Kidney epithelial cell (primary cell): ENCODE data around the gene SRRM4. TPM values are rescaled to one million over a fixed set of nuclear protein-coding genes. Genes with fewer than 3 reads are reported as not detected.
A peak's percentile ranks its signal among the peaks of the same experiment; 100 is the strongest.
"Not testable (repeated sequence)": the region's sequence is repeated elsewhere in the genome, so short reads cannot be mapped to it uniquely, and the experiment has no call there.

Experiments used
- DNase-seq: peaks from one replicate; pipeline ENCODE4 v3.0.0-alpha.2; 2010; ENCODE audit warnings: low read depth
- H3K27me3 ChIP-seq: 2 replicates; pipeline ENCODE4 v1.6.0; 2011; ENCODE audit warnings: low read length; ENCODE audit not compliant: control insufficient read depth, insufficient read depth
- H3K36me3 ChIP-seq: 2 replicates; pipeline ENCODE4 v1.5.1; 2011; ENCODE audit warnings: low read length; ENCODE audit not compliant: control insufficient read depth, insufficient read depth
- H3K4me3 ChIP-seq: 2 replicates; pipeline ENCODE4 v1.5.1; 2011; ENCODE audit warnings: low read depth, mild to moderate bottlenecking, control low read depth, low read length
- total RNA-seq: library from RNA; depleted of rRNA; stranded (reverse); fragments of >200 nt; gene quantifications from 2 replicates; pipeline ENCODE4 v1.2.3, GENCODE V29; 2015
- TF ChIP-seq, protein P1 (sequence below): IDR thresholded peaks from 2 replicates; pipeline ENCODE4 v1.5.1; 2011; ENCODE audit warnings: mild to moderate bottlenecking, moderate library complexity, low read length, control low read depth, inconsistent platforms; ENCODE audit not compliant: insufficient read depth, poor library complexity, severe bottlenecking

The SRRM4 gene
- total RNA-seq, 1 donor from 2014 or later, result 0.42 TPM

DNA sequence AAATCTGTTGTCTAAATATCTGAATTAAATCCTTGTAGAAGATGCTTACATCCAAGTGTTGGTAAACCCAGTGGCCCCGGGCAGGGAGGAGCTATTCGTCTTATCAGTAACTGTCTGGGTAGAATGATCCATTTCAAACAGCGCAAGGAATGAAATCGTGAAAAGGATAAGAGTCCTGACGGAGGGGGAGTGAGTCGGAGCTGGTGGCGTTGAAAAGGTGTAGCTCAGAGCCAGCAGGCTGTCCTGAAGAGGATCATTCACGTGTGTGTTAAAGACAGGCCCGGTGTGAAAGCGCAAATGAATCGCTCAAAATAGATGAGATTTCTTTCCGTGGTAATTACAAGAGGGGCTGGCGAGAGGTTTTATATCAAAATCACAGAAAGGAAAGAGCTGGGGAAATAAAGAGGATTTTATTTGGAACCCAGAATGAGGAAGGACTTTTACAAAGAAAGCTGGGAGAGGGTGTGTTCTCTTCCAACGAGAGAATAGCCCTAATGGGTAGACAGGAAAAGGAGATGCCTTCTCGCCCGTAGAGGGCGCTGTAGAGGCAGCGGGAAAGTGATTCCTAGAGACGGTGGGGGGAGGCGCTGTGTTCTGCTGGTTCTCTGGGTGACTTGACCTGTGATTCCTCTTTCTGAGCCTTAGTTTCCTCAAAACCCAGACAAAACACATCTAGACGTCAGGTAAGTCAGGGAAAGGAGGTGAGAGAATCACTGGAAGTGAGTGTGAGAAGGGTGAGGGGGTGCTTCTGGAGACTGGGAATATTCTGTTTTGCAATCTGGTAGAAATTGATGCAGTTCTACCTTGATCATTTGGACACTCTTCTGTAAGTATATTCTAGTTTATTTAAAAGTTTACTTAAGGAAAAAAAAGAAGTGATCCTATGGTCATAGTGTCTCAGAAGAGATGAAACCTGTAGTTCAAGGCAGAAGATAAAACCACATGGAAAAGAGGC is 39.3 kb downstream of the SRRM4 start:
- no peak for DNase-seq
- TF ChIP-seq, protein P1, sequence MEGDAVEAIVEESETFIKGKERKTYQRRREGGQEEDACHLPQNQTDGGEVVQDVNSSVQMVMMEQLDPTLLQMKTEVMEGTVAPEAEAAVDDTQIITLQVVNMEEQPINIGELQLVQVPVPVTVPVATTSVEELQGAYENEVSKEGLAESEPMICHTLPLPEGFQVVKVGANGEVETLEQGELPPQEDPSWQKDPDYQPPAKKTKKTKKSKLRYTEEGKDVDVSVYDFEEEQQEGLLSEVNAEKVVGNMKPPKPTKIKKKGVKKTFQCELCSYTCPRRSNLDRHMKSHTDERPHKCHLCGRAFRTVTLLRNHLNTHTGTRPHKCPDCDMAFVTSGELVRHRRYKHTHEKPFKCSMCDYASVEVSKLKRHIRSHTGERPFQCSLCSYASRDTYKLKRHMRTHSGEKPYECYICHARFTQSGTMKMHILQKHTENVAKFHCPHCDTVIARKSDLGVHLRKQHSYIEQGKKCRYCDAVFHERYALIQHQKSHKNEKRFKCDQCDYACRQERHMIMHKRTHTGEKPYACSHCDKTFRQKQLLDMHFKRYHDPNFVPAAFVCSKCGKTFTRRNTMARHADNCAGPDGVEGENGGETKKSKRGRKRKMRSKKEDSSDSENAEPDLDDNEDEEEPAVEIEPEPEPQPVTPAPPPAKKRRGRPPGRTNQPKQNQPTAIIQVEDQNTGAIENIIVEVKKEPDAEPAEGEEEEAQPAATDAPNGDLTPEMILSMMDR, result peak; percentile 19
- H3K36me3 ChIP-seq, result no peaks in the 10 kb centered on the region
- no peak overlapping the region for H3K4me3 ChIP-seq
- H3K27me3 ChIP-seq, result no peaks in the 10 kb centered on the region

DNA sequence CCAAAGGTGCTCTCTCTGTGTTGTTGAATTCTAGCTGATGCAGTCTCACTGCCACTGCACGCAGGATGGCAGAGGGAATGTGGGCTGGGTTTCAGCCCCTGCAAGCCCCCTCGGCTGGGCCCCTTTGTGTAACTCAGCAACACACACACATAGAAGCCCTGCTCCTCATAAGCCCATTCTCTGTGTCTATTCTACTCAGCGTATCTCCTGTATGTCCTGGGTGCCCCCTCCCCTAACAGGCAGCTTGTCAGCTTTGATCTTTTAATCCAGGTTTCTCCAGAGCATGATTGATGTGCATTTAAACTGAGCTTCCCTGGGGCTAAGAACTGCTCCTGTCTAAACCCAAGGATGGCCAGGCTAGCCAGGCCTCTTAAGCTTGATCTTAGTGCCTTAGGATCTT is 43.0 kb downstream of the SRRM4 start:
- Histone ChIP-seq H3K4me3 (no peak overlapping the region), H3K36me3 (no peaks in the 10 kb centered on the region), H3K27me3 (no peaks in the 10 kb centered on the region)
- no peak for DNase-seq
- TF ChIP-seq, protein P1, result no peak

DNA sequence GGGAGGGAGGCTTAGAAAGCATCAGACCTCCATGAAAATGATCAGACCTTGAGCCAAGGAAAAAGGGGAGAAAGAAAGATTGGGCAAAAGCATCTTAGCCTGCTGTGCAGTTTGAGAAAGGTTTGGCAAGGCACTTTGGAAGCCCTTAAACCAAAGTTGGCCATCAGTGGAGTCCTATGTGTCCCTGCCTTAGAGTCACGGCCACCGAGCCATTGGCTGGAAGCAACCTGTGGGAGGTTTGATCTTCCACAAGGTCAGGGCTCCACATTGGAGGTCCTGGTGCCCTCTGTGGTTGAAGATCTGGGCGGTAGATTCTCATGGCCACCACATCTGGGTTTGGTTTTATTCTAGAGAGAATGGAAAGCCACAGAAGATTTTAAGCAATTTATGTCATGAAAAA is 44.4 kb downstream of the SRRM4 start:
- TF ChIP-seq, protein P1, result no peak
- Histone ChIP-seq H3K4me3 (no peak overlapping the region), H3K36me3 (no peaks in the 10 kb centered on the region), H3K27me3 (no peaks in the 10 kb centered on the region)
- no peak for DNase-seq

DNA sequence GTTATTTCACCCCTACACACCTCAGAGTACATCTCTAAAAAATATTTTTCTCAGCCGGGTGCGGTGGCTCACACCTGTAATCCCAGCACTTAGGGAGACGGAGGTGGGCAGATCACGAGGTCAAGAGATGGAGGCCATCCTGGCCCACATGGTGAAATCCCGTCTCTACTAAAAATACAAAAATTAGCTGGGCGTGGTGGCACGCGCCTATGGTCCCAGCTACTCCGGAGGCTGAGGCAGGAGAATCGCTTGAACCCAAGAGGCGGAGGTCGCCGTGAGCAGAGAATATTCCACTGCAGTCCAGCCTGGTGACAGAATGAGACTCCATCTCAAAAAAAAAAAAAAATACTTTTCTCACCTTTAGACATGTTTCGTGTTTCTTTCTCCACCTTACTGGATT is 52.0 kb downstream of the SRRM4 start:
- not testable (repeated sequence) for H3K36me3 ChIP-seq, H3K27me3 ChIP-seq, DNase-seq, H3K4me3 ChIP-seq

DNA sequence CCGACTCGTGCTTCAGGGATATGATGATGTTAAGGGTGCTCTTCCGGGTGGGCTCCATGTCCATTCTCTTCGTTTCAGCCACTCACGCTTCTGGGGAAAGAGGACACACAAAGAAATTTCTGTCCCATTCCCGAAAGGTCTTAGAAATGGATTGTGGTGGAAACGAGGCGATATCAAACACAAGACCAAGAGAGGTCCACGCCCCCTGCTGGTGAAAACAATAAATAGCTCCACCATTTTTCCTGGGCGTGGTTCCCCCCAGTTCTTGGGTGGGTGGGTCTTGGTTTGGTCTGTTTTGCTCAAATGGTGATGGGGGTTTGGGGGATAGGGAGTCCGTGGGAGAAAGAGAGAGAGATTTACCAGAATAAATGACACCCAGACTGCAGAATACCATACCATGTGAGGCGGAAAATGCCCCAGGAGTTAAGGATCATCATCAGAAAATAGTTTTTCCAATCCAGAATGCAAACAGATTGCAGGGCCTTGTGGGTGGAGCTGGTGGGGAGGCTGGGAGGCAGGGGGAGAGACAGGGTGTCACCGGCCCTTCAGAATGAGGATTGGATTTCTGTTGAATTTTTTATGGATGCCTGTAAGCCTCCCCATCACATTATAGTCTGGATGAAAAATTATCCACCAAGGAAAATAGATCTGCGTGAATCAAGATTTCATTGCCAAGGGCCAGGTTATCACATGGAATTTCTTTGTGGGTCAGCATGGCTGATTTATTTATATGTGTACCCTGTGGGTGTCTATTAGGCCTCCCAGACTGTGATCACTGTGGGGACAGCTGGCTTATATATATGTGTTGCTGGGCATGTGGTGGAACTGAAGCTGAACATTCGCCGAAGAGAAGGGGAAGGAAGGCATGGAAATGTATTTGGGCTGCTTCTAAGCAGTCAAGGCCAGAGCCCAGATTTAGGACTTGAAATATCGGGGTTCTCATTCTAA is 55.8 kb downstream of the SRRM4 start:
- Histone ChIP-seq H3K4me3 (no peak overlapping the region), H3K36me3 (no peaks in the 10 kb centered on the region), H3K27me3 (no peaks in the 10 kb centered on the region)
- TF ChIP-seq, protein P1, result peak; percentile 27
- no peak for DNase-seq

DNA sequence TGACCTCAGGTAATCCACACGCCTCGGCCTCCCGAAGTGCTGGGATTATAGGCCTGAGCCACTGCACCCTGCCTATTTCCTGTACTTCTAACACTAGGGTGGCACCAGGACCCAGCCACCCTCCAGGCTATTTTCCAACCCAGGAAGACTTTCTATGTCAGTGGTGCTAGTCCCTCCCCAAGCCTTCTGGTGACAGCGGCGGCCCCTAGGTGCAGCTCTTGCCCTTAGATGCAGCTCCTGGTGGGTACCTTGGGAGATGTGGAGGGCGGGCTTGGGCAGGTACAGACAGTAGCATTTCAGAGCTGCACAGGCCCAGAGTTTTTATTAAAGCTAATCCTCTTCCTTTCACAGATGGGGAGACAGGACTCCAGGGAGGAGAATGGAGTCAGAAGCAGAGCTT is 62.8 kb downstream of the SRRM4 start:
- no peak for DNase-seq
- no peaks in the 10 kb centered on the region for H3K27me3 ChIP-seq
- no peak overlapping the region for H3K4me3 ChIP-seq
- TF ChIP-seq, protein P1, result no peak
- no peaks in the 10 kb centered on the region for H3K36me3 ChIP-seq
